K562 (cell line): ENCODE measurements around the gene ZNF593OS. TPM values are rescaled to one million over a fixed set of nuclear protein-coding genes. Genes with fewer than 3 reads are reported as not detected.

Experiments
- ARID4B ChIP-seq: sonication (generic); formaldehyde crosslinking; IDR thresholded peaks from 2 replicates; pipeline ENCODE4 v1.8.0; 2022; ENCODE audit warnings: mild to moderate bottlenecking, missing genetic modification reagents
- ELK3 ChIP-seq: fragments of 450-650 bp; formaldehyde crosslinking; IDR thresholded peaks from 2 replicates; pipeline ENCODE4 v1.4.0; 2020; ENCODE audit warnings: mild to moderate bottlenecking
- FOXP4 ChIP-seq: sonication (generic); formaldehyde crosslinking; IDR thresholded peaks from 2 replicates; pipeline ENCODE4 v1.8.0; 2022; ENCODE audit warnings: mild to moderate bottlenecking, missing genetic modification reagents, borderline replicate concordance
- NFE2 ChIP-seq: IDR thresholded peaks from 2 replicates; pipeline ENCODE4 v1.6.1; 2014; ENCODE audit warnings: antibody characterized with exemption, low read depth
- REST ChIP-seq, 2 experiments: fragments of 450-650 bp; formaldehyde crosslinking in 1 of 2; IDR thresholded peaks; 2 replicates each; pipeline versions ENCODE4 v1.4.0 to v1.6.1; 2014 to 2020; ENCODE audit warnings: mild to moderate bottlenecking in 2 of 2, borderline replicate concordance in 1 of 2, low read depth in 1 of 2
- SMAD1 ChIP-seq: fragments of 150-350 bp; IDR thresholded peaks from 2 replicates; pipeline ENCODE4 v1.6.1; 2014; ENCODE audit warnings: low read length, low read depth; ENCODE audit not compliant: partially characterized antibody
- XRCC5 ChIP-seq: fragments of 200-400 bp; formaldehyde crosslinking; IDR thresholded peaks from 2 replicates; pipeline ENCODE4 v1.6.1; 2017; ENCODE audit warnings: low read depth, mild to moderate bottlenecking, low read length
- ZC3H4 ChIP-seq: sonication (generic); formaldehyde crosslinking; IDR thresholded peaks from 2 replicates; pipeline ENCODE4 v1.9.0; 2021; ENCODE audit warnings: missing genetic modification reagents, borderline replicate concordance
- ZFP1 ChIP-seq: fragments of 450-650 bp; formaldehyde crosslinking; IDR thresholded peaks from 2 replicates; pipeline ENCODE4 v1.4.0; 2020; ENCODE audit warnings: mild to moderate bottlenecking, mixed read lengths
- ZNF41 ChIP-seq: fragments of 250-450 bp; sonication (Bioruptor Pico); conservative IDR thresholded peaks from 2 replicates; pipeline ENCODE4 v1.4.0; 2020; ENCODE audit warnings: mild to moderate bottlenecking
- polyA plus RNA-seq, 8 experiments: library from polyadenylated mRNA; depleted of rRNA in 4 of 8; stranded (reverse) in 5 of 8; unstranded in 3 of 8; fragments of >200 nt; fragmentation: Nextera tagmentation in 2 of 8; fragmentation: Illumina TruSeq in 1 of 8; extraction: Ambion mirVana in 2 of 8; extraction: Trizol in 1 of 8; gene quantifications; 2 replicates each; pipeline versions ENCODE4 v1.2.1 to v1.2.3, GENCODE V29; 2011 to 2014; ENCODE audit warnings: inconsistent platforms in 1 of 8, missing spikeins in 1 of 8
- total RNA-seq, 7 experiments: library from RNA; depleted of rRNA in 6 of 7; stranded (reverse); fragments of >200 nt in 6 of 7; fragmentation: Illumina TruSeq in 2 of 7; extraction: Trizol in 2 of 7; gene quantifications; 2 replicates each; pipeline versions ENCODE4 v1.2.1 to v1.2.3, GENCODE V29; 2011 to 2021; ENCODE audit warnings: low replicate concordance in 1 of 7

The ZNF593OS gene
- total and polyA plus RNA-seq, 9 of the 15 experiments (the other 6 are each of a cell fraction or from before 2014, with no cell fraction given): 0.24 to 0.27 TPM; not detected in 7

GRCh38 chr1:26169669-26170471 lies 1.8 kb downstream of the ZNF593OS start, which contains the start of gene ZNF593 (continued):
- TF ChIP-seq FOXP4 (CRISPR knock-in tag): peak; percentile 86; the same call in 1 of the 2 replicates
- TF ChIP-seq ZNF41: no peak; the same call in 1 of the 2 replicates
- TF ChIP-seq SMAD1: peak; percentile 65
- peak; percentile 44 for TF ChIP-seq NFE2
- TF ChIP-seq ZFP1: no peak
- peak; percentile 100 for TF ChIP-seq ARID4B (CRISPR knock-in tag)
- no peak for TF ChIP-seq ELK3 (CRISPR knock-in tag)
- TF ChIP-seq REST (IDR thresholded peaks at IDR 0.05; ENCODE audit: borderline replicate concordance): peak; percentile 56
- 0 out of 2 replicates have a peak, but pooled peaks have one; percentile 61 for TF ChIP-seq REST (CRISPR knock-in tag; IDR thresholded peaks at IDR 0.05; ENCODE audit: low read depth)
- no peak; the same call in 1 of the 2 replicates for TF ChIP-seq ZC3H4 (CRISPR knock-in tag)
- peak; percentile 95 for TF ChIP-seq XRCC5
